NCI-H1417 treated with DMSO at 0.1 percent for 48 hours (cell line): ENCODE measurements around the gene RALGPS1.

Experiments
- DNase-seq: peaks from one replicate; lab custom pipeline; 2025; lab: John Stamatoyannopoulos, UW

Gene RALGPS1

GRCh38 chr9:127078988-127079387 lies 164.4 kb downstream of the RALGPS1 start:
- no peak for DNase-seq

- no peak for DNase-seq
Observed at GRCh38 chr9:127079446-127080140, 165.0 kb downstream of the RALGPS1 start.

DNA sequence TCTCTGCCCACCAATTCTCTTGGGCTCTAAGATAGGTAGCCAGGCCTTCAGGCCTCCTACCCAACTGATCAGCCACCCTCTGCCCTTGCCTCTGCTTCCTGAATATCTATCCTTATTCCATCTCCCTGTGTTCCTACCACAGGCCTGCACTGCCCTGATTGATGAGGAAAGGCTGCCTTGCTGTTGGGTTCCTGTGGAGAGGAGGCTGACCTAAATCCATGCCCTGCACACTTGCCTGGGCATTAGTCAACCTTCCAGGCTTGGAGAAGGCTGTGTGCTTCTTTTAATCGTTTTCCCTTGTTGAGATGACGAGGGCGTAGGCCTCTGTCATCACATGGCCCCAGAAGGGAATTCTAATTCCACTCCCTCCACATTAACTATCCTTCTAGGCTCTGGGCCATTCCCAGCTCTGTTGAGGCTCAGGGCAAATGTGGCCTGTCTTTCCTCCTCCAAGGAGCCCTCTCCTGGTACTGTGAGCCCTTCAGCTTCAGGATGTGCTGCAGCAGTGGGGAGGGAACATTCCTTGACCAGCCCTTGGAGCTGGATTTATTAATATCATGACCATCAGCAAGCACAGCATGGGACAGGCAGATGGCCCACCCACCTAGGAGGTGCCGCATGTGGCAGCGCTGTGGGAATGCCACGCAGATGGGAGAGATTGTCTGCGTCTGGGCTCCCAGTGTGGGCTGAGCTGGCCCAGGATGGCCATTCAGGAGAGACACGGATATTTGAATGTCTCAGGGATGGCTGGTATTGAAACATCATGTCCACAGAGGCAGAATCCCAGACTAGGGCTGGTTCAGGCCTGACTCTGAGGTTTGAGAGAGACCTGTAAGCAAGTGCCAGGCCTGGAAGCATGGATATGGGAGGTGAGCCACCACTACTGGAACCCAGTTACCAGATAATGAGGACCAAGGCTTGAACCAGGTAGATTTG lies 166.9 kb downstream of the RALGPS1 start:
- no peak for DNase-seq

GRCh38 chr9:127083138-127083980 lies 168.8 kb downstream of the RALGPS1 start:
- no peak for DNase-seq

- DNase-seq, result no peak
Observed at GRCh38 chr9:127084076-127085039, 169.8 kb downstream of the RALGPS1 start.

GRCh38 chr9:127085186-127085585 lies 170.6 kb downstream of the RALGPS1 start:
- DNase-seq, result no peak

- DNase-seq, result no peak
Observed at GRCh38 chr9:127086771-127087170, 172.2 kb downstream of the RALGPS1 start.

- no peak for DNase-seq
Observed at GRCh38 chr9:127087411-127087810, 172.8 kb downstream of the RALGPS1 start.

- DNase-seq, result no peak
Observed at GRCh38 chr9:127087836-127088235, 173.3 kb downstream of the RALGPS1 start.

DNA sequence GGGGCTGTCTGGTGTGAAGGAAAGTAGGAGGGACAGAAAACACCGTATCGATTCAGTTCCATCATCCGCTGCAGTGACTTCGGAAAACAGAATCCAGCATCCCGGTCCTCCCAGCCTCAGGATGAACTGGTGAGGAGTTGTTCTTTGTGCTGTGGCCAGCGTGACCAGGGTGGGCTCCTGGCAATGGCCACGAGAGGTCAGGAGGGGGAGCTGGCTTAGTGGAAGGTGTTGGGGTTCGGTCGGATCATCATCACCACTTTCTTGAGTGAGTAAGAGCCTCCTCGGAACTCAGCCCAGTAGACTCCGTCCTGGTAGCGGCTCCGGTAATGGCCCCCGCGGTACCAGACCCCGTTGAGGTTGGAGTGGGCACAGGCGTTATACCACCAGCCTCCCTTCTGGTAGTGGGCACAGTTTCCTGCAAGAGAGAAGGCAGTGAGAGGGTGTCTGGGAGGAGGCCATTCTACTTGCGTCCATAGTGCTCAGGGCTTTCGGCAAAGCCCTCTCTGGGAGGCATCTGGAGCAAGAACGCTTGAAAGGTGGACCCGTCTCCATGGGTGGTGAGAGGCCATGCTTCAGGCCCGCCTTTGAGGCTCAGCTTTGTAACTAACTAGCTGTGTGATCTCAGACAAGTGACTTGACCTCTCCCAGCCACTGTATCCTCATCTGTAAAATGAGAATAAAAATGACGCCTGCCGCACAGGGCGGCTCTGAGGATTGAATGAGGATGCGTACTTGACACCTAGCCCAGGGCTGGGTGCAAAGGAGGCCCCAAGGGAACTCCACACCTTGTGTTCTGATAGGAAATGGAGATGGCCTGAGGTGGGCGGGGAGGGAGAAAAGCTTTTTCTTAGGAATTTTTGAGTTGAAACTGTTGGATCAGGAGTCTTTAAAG lies 174.4 kb downstream of the RALGPS1 start:
- no peak for DNase-seq

DNA sequence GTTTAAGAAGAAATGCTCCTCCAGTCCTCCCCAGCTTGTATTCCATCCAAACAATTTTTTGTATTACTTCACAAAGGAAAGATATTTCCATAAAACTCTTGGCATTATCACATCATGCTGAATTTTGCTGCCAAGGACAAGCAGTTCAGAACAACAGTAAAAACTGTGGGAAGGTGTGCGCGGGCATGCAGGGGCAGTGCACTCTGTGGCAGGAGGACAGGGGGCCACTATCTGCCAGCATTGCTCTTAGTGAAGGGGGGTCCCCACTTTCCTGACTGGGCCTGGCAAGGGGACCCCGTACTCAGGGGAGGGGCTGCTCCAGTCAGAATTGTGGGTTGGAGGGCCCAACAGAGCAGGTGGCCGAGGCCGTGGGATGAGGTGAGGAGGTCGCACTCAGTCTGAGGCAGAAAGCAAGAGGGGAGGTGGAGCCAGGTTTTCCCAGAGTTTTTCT lies 175.1 kb downstream of the RALGPS1 start:
- DNase-seq, result no peak

GRCh38 chr9:127090341-127090985 lies 175.9 kb downstream of the RALGPS1 start:
- DNase-seq, result no peak

DNA sequence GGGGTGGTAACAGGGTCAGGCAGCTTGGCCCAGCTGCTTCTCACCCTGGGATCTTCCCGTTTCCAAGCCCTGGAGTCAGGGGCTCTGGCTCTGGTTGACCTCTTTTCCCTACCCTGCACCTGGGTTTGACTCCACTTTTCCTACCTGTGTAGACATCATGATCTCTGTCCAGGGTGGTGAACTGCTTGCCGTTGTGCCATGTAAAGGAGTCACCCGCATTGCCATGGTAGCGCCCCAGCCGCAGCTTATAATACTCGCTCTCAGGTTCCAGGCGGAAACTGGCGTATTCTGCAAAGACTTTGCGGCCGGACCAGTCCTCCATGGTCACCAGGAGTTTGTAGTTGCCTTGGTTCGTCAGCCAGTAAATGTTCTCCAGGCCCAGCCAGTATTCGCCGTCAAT lies 176.9 kb downstream of the RALGPS1 start:
- no peak for DNase-seq

- DNase-seq, result no peak
Observed at GRCh38 chr9:127092041-127092608, 177.5 kb downstream of the RALGPS1 start.

- no peak for DNase-seq
Observed at GRCh38 chr9:127093319-127094020, 178.9 kb downstream of the RALGPS1 start.

DNA sequence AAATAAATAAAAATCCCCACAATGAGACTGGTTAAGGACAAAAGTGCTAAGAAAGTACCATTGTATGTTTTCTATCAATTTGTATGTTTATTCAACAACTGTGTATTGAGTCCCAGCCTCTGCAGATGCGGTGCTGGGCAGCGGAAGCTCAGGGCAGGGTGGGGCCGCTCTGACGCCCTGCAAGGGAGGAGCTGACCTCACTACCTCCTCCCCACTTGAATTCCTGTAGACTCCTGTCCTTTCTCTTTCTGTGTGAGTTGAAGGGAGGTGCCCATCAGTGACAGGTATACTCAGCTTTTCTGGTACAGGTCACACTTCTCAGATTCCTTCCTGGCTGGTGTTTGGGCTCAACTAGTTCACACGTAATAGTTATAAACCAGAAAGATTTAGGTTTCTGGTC lies 180.8 kb downstream of the RALGPS1 start:
- DNase-seq, result no peak

DNA sequence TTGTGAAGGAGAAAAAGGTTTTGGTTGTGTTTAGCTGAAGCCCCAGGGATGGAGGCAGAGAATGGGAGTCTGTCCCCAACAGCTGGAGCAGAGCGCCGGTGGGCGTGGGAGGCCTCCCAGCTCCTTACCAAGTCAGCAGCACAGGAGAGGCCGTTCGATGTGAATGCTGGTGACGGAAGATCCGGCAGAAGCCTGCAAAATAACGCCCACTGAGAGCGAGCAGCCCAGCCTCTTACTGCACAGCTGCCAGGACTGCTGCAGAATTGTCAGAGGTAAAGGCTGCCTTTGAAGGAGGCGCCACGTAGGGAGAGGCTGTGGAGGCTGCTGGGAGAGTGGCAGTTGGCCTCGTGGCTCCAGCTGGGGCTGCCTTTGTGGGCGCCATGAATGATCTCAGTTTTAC lies 181.6 kb downstream of the RALGPS1 start:
- DNase-seq, result no peak

GRCh38 chr9:127097683-127098082 lies 183.1 kb downstream of the RALGPS1 start:
- no peak for DNase-seq
